ENCODE measurements around the gene NAPG. TPM values are rescaled to one million over a fixed set of nuclear protein-coding genes. Genes with fewer than 3 reads are reported as not detected.

Gene NAPG
- total RNA-seq, 3 donors from 2014 or later (not counting 1 experiment from before 2014, with no cell fraction given) = 34.3 to 62.5 (median 48.7) TPM

DNA sequence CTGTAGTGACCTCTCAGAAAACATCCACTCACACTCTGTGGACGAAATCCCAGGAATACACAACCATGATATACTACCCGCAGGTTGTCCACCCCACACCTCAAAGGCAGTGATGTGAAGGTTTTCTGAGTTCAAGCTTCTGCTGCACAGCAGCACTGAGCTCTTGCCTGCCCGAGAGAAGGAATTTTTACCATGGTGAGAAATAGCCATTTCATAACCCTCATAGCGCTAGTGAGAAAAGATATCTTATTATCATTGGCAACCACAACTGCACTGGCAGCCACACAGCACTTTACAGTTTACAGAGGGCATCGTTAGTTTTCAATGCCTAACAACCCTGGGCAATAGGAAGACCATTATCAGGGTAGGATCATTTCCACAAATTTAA, 36.9 kb downstream of the NAPG start:
- Histone ChIP-seq H3K4me3 (ENCODE audit: low read length) (no peak overlapping the region), H3K4me1 (ENCODE audit: control insufficient read depth, insufficient read depth, low read length) (peaks cover 7% of the 10 kb centered on the region), H3K27me3 (ENCODE audit: control insufficient read depth, insufficient read depth, low read length) (no peaks in the 10 kb centered on the region), H3K36me3 (ENCODE audit: control insufficient read depth, insufficient read depth, low read length) (no peaks in the 10 kb centered on the region), H3K9me3 (ENCODE audit: control insufficient read depth, insufficient read depth, low read length) (no peaks in the 10 kb centered on the region), H3K27ac (ENCODE audit: low read length) (no peak overlapping the region)
- ATAC-seq = no peak
- Mint-ChIP-seq H3K4me1 (peaks cover 13 to 14% of the 10 kb centered on the region in 2 donors), H3K27ac (no peak overlapping the region), H3K4me3 (no peak overlapping the region), H3K27me3 (ENCODE audit: low read depth in 2 of 2) (no peaks in the 10 kb centered on the region), H3K36me3 (no peaks in the 10 kb centered on the region), H3K9me3 (no peaks in the 10 kb centered on the region)
- DNase-seq = no peak
- 98% methylated on average over 4 of the region's 5 CpGs for WGBS (ENCODE audit: insufficient coverage)
- TF ChIP-seq CTCF (IDR thresholded peaks at IDR 0.05) = no peak
- intact Hi-C loops (cut with micrococcal nuclease) = loop anchor here (5.0 kb wide), 1 partner anchor 1475 kb away; no protein-coding TSS in a partner anchor

- H3K9me3 Mint-ChIP-seq = no peaks in the 10 kb centered on the region
- WGBS (ENCODE audit: insufficient coverage) = 93% methylated on average over 9 of the region's 9 CpGs
- Histone ChIP-seq H3K9me3 (ENCODE audit: control insufficient read depth, insufficient read depth, low read length) (no peaks in the 10 kb centered on the region), H3K4me3 (ENCODE audit: low read length) (no peak overlapping the region), H3K27me3 (ENCODE audit: control insufficient read depth, insufficient read depth, low read length) (no peaks in the 10 kb centered on the region), H3K27ac (ENCODE audit: low read length) (no peak overlapping the region), H3K4me1 (ENCODE audit: control insufficient read depth, insufficient read depth, low read length) (peaks cover 7% of the 10 kb centered on the region), H3K36me3 (ENCODE audit: control insufficient read depth, insufficient read depth, low read length) (no peaks in the 10 kb centered on the region)
- H3K4me3 Mint-ChIP-seq = no peak overlapping the region
- intact Hi-C loops (cut with micrococcal nuclease) = loop anchor here (5.0 kb wide), 1 partner anchor 1473 kb away; no protein-coding TSS in a partner anchor
- no peaks in the 10 kb centered on the region for H3K27me3 Mint-ChIP-seq (ENCODE audit: low read depth in 2 of 2)
- no peak for TF ChIP-seq CTCF (IDR thresholded peaks at IDR 0.05)
- DNase-seq (no peak), ATAC-seq (no peak)
- no peaks in the 10 kb centered on the region for H3K36me3 Mint-ChIP-seq
- peaks cover 13 to 14% of the 10 kb centered on the region in 2 donors for H3K4me1 Mint-ChIP-seq
- H3K27ac Mint-ChIP-seq = no peak overlapping the region
Measured at GRCh38 chr18:10563886-10564285, 38.1 kb downstream of the NAPG start.

- H3K36me3 ChIP-seq (ENCODE audit: control insufficient read depth, insufficient read depth, low read length) = no peaks in the 10 kb centered on the region
- WGBS (ENCODE audit: insufficient coverage) = 95% methylated on average over 10 of the region's 10 CpGs
Measured at GRCh38 chr18:10564975-10565773, 39.3 kb downstream of the NAPG start.

More at GRCh38 chr18:10564975-10565773, 39.3 kb downstream of the NAPG start:
- no peaks in the 10 kb centered on the region for H3K27me3 Mint-ChIP-seq (ENCODE audit: low read depth in 2 of 2)
- H3K4me1 Mint-ChIP-seq = peaks cover 8 to 9% of the 10 kb centered on the region in 2 donors
- no peak for DNase-seq
- TF ChIP-seq CTCF (IDR thresholded peaks at IDR 0.05) = no peak
- no peaks in the 10 kb centered on the region for H3K36me3 Mint-ChIP-seq
- H3K9me3 ChIP-seq (ENCODE audit: control insufficient read depth, insufficient read depth, low read length) = no peaks in the 10 kb centered on the region
- H3K4me3 Mint-ChIP-seq = no peak overlapping the region
- no peak overlapping the region for H3K27ac Mint-ChIP-seq
- no peak for ATAC-seq
- intact Hi-C loops (cut with micrococcal nuclease) = loop anchor here (5.0 kb wide), 1 partner anchor 1472 kb away; no protein-coding TSS in a partner anchor
- no peaks in the 10 kb centered on the region for H3K27me3 ChIP-seq (ENCODE audit: control insufficient read depth, insufficient read depth, low read length)
- no peak overlapping the region for H3K27ac ChIP-seq (ENCODE audit: low read length)
- no peaks in the 10 kb centered on the region for H3K9me3 Mint-ChIP-seq
- H3K4me1 ChIP-seq (ENCODE audit: control insufficient read depth, insufficient read depth, low read length) = peaks cover 4% of the 10 kb centered on the region
- no peak overlapping the region for H3K4me3 ChIP-seq (ENCODE audit: low read length)
